Heart left ventricle (tissue), 16 donors: ENCODE results near the gene MPHOSPH10. TPM values are rescaled to one million over a fixed set of nuclear protein-coding genes. Genes with fewer than 3 reads are reported as not detected.
"Not testable (repeated sequence)": the region's sequence is repeated elsewhere in the genome, so short reads cannot be mapped to it uniquely, and the experiment has no call there.

Source experiments
- ATAC-seq, 4 donors: fragments of 200-7000 bp; cut with Tn5 transposase; one replicate each; pipeline ENCODE4 v1.9.1; 2020 to 2022; ENCODE audit warnings: moderate library complexity in 4 of 4, mild to moderate bottlenecking in 3 of 4, moderate number of reproducible peaks in 1 of 4
- DNase-seq, 5 donors: peaks; one replicate each; pipeline ENCODE4 v3.0.0-alpha.2; 2020
- H3K27ac ChIP-seq, 12 donors: fragments of 200-600 bp; sonication (generic) in 4 of 12; one replicate each; pipeline versions ENCODE4 v1.5.0 to v1.8.0; 2016 to 2022; ENCODE audit warnings: mild to moderate bottlenecking in 2 of 12
- H3K27me3 ChIP-seq, 9 donors: fragments of 200-600 bp; sonication (generic) in 2 of 9; one replicate each; pipeline versions ENCODE4 v1.5.1 to v1.8.0; 2016 to 2022; ENCODE audit warnings: mild to moderate bottlenecking in 3 of 9
- H3K36me3 ChIP-seq, 9 donors: fragments of 200-600 bp; sonication (generic) in 2 of 9; one replicate each; pipeline versions ENCODE4 v1.5.0 to v1.8.0; 2018 to 2022; ENCODE audit warnings: mild to moderate bottlenecking in 2 of 9
- H3K4me1 ChIP-seq, 12 donors: fragments of 200-600 bp; sonication (generic) in 4 of 12; one replicate each; pipeline versions ENCODE4 v1.5.0 to v1.8.0; 2016 to 2022; ENCODE audit warnings: mild to moderate bottlenecking in 3 of 12
- H3K4me3 ChIP-seq, 12 donors: fragments of 200-600 bp; sonication (generic) in 4 of 12; one replicate each; pipeline versions ENCODE4 v1.5.0 to v1.8.0; 2017 to 2022; ENCODE audit warnings: mild to moderate bottlenecking in 9 of 12, moderate library complexity in 4 of 12
- H3K9me3 ChIP-seq, 12 donors: fragments of 200-600 bp; sonication (generic) in 4 of 12; one replicate each; pipeline versions ENCODE4 v1.5.0 to v1.8.0; 2016 to 2022; ENCODE audit warnings: mild to moderate bottlenecking in 1 of 12
- CTCF ChIP-seq, 12 donors: fragments of 200-600 bp; sonication (generic) in 4 of 12; IDR thresholded peaks; one replicate each; pipeline versions ENCODE4 v1.5.0 to v1.8.0; 2018 to 2022; ENCODE audit warnings: antibody characterized with exemption in 12 of 12, mild to moderate bottlenecking in 5 of 12
- POLR2A ChIP-seq, 2 donors: fragments of 450-650 bp; IDR thresholded peaks; one replicate each; pipeline ENCODE4 v1.6.1; 2017; ENCODE audit warnings: antibody characterized with exemption in 2 of 2, mild to moderate bottlenecking in 2 of 2, moderate library complexity in 2 of 2
- WGBS, 4 donors: extraction: QIAGEN DNeasy Blood & Tissue Kit in 2 of 4; methylation state at CpG; one replicate each; pipeline versions ENCODE4 v1.1.5 to v1.1.7; 2013 to 2018; 5-methylcytosine and 5-hydroxymethylcytosine counted together
- intact Hi-C, 10 donors: fragments of 100-400 bp; cut with DNase I; formaldehyde crosslinking; loops; one replicate each; pipeline versions ENCODE4 v1.11.1 to v1.14.2; 2022
- polyA plus RNA-seq, 2 donors: library from polyadenylated mRNA; stranded (reverse); fragments of 200-250 nt; gene quantifications; one replicate each; pipeline ENCODE4 v1.2.3, GENCODE V29; 2013
- total RNA-seq, 9 donors: library from RNA; depleted of rRNA in 2 of 9; stranded (reverse); fragments of >200 nt in 2 of 9; fragmentation: NEBNext Ultra II Directional in 3 of 9; extraction: Animal tissue kit (Norgen Biotek cat#: 25700) in 3 of 9; gene quantifications; one replicate each; pipeline versions ENCODE4 v1.1.0 to v1.2.4, GENCODE V29; 2016 to 2023
- donor health status: ischemic (EF 13 %, LVEDD 7.1; RV severe dilation, severe dysfunction).
- donor health status: healthy with polysubstance abuse.
- donor health status: DM: no; HTN: yes; CAD: no.
- donor health status: DM: no; HTN: no; CAD: no.
- donor health status: ischemic (EF 25% LVEDD 6.9; RV normal size, moderate dysfunction).
- donor health status: ischemic (EF 25% LVEDD 5.7; RV mildly dilated, moderate dysfunction).
- donor health status: healthy.
- donor health status: DM: yes; HTN: yes; CAD: no.
- donor health status: ischemic (EF 35%, LVEDD 5.7; RV mildly dilated, moderate dysfunction).
- donor health status: nonischemic (EF 11% LVEDD 7.7; RV severe dilation, severe dysfunction).
- donor health status: DM: yes; HTN: yes; CAD: no.
- donor health status: PGD.
- donor health status: ischemic (EF 29% LVEDD 5.4; RV normal size, mild dysfunction).
- donor health status: nonischemic (EF 23%, LVEDD 6.1; RV moderate dilation, normal function).

MPHOSPH10 gene
- total and polyA plus RNA-seq, 11 donors, result 12.3 to 35.6 (median 23.4) TPM

GRCh38 chr2:71174207-71174606, 43.8 kb downstream of the MPHOSPH10 start:
- 58 to 81% (median 76%) methylated on average over 3 of the region's 3 CpGs for WGBS, 4 donors
- no peaks in the 10 kb centered on the region for H3K36me3 ChIP-seq
- no peak overlapping the region for H3K27ac ChIP-seq
- intact Hi-C loops, result loop anchor here in 1 of 10 donors (5.0 kb wide), 1 partner anchor 33 kb away; no protein-coding TSS in a partner anchor
- TF ChIP-seq CTCF (IDR thresholded peaks at IDR 0.05) (no peak), POLR2A (IDR thresholded peaks at IDR 0.05) (no peak)
- H3K9me3 ChIP-seq, result no peaks in the 10 kb centered on the region
- no peak for ATAC-seq
- no peak for DNase-seq
- no peaks in the 10 kb centered on the region for H3K27me3 ChIP-seq
- H3K4me3 ChIP-seq, result no peak overlapping the region
- H3K4me1 ChIP-seq, result peaks cover 0 to 7% (median 0%) of the 10 kb centered on the region in 12 donors

DNA sequence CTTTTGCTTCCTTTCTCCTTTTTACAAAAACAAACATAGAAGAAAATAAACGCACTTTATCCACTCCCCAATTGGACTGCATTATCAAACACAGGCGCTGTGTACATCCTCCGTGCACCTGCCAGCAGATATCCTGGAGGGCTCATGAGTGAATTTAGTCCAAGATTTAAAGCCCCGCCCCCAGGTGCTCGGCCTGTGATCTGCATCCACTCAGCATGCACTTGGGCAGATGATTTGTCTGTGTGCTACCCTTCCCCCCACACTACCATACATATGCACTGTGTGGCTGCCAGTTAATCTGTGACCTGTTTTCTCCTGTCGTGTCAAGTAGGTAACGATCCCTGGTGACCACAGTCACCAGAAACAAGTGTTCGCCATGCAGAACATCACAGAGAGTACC, 48.4 kb downstream of the MPHOSPH10 start:
- intact Hi-C loops, H3K9me3 ChIP-seq, ATAC-seq, H3K4me1 ChIP-seq, H3K27me3 ChIP-seq, H3K27ac ChIP-seq, DNase-seq, H3K36me3 ChIP-seq, H3K4me3 ChIP-seq: not testable (repeated sequence)
- 58 to 69% (median 66%) methylated on average over 8 of the region's 8 CpGs for WGBS, 4 donors

- 76 to 83% (median 80%) methylated on average over 2 of the region's 2 CpGs for WGBS, 4 donors
- peaks cover 0 to 7% (median 0%) of the 10 kb centered on the region in 12 donors for H3K4me1 ChIP-seq
- TF ChIP-seq CTCF (IDR thresholded peaks at IDR 0.05) (no peak), POLR2A (IDR thresholded peaks at IDR 0.05) (no peak)
- H3K27ac ChIP-seq, result no peak overlapping the region
- DNase-seq (no peak), ATAC-seq (no peak)
- no peaks in the 10 kb centered on the region for H3K9me3 ChIP-seq
- H3K36me3 ChIP-seq, result peaks cover 0 to 11% (median 0%) of the 10 kb centered on the region in 9 donors
- no peaks in the 10 kb centered on the region for H3K27me3 ChIP-seq
- intact Hi-C loops, result no loop called here
- H3K4me3 ChIP-seq, result no peak overlapping the region
Observed at GRCh38 chr2:71181316-71181715, 50.9 kb downstream of the MPHOSPH10 start.

GRCh38 chr2:71183306-71184115, 53.1 kb downstream of the MPHOSPH10 start:
- Histone ChIP-seq H3K4me3 (peak overlapping the region in 1 of 12 donors; percentile 16), H3K36me3 (peaks cover 0 to 33% (median 9%) of the 10 kb centered on the region in 9 donors)
- DNase-seq, intact Hi-C loops, H3K27me3 ChIP-seq, H3K4me1 ChIP-seq, H3K9me3 ChIP-seq, H3K27ac ChIP-seq: not testable (repeated sequence)
- peak in 1 of 4 donors; percentile 30 for ATAC-seq
- WGBS, 4 donors, result 22 to 41% (median 31%) methylated on average over 2 to 4 of the region's 5 CpGs

DNA sequence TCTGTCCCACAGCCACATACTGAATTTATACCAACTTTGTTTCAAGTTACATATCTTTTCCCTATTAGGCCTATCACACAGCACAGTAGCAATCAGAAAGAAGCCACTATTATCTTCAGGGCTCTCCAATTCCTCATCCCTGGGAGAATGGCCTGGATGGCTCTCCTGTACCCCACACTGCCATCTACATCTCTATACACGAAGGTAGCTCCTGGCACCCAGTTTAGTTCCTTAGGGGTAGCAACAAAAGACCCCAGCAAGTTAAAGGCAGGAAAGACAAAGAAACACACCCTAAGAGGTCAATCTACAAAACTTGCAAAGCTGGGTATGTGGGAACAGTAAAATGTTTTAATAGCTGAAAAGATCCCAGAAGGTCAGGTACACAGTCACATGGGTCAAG, 56.5 kb downstream of the MPHOSPH10 start:
- no peak for ATAC-seq
- H3K27me3 ChIP-seq, result no peaks in the 10 kb centered on the region

More for the DNA sequence above, 56.5 kb downstream of the MPHOSPH10 start:
- Histone ChIP-seq H3K9me3 (no peaks in the 10 kb centered on the region), H3K4me3 (no peak overlapping the region), H3K27ac (no peak overlapping the region), H3K36me3 (peaks cover 0 to 43% (median 20%) of the 10 kb centered on the region in 9 donors), H3K4me1 (peaks cover 0 to 12% (median 0%) of the 10 kb centered on the region in 12 donors)
- intact Hi-C loops, result no loop called here
- 67 to 81% (median 76%) methylated on average over 1 of the region's 1 CpG for WGBS, 4 donors
- DNase-seq, result no peak
- TF ChIP-seq CTCF (IDR thresholded peaks at IDR 0.05), result no peak
- no peak for TF ChIP-seq POLR2A (IDR thresholded peaks at IDR 0.05)
